ENCODE results near the gene EBPL.

The EBPL gene

DNA sequence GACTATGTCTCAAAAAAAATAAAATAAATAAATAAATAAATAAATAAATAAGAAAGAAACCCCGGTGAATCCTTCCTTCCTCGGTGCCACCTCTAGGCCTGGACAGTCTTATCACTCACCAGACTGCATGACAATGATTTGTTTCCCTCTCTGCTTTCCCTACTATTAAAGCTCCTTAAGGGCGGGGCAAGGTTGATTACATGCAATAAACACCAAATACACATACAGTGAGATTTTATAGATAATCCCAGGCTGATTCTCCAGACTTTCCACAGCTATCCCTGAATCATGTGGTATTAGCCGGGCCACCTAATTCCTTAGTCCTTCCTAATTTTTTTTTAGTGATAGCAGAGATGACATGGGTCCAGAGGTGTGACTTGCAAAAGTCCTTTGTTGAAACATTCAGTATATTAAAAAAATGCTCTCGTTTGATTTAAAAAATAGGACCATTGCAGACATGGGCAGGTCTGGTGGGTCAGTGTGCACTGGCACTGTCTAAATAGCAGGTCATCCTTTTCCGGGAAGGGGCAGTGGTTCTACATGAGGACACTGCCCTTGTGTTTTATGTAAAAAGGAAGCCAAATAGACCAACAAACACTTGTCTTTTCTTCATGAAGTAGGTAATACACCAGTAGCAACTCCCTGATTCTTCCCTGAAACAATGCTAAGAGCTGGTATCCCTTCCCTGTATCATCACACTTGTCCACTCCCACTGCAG is 14.5 kb downstream of the EBPL start:
- DNase-seq (ENCODE audit: low spot score) = no peak

DNA sequence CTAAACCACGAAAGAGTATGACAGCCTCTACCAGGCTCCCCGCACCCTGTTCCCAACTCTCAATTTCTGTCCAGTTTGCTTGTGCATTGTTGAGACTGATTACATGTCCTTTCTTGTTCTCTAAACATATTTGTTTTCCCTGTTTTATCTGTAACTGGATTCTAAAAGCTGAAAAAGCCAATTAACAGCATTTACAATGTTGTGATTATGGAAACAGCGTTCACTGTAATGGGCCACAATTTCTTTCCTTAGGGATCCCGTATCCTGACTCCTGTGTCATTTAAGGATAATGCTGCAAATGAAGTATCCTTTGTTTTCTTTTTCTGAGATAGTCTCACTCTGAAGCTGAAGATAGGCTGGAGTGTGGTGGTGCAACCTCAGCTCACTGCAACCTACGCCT is 20.5 kb downstream of the EBPL start:
- DNase-seq (ENCODE audit: low spot score) = no peak

DNA sequence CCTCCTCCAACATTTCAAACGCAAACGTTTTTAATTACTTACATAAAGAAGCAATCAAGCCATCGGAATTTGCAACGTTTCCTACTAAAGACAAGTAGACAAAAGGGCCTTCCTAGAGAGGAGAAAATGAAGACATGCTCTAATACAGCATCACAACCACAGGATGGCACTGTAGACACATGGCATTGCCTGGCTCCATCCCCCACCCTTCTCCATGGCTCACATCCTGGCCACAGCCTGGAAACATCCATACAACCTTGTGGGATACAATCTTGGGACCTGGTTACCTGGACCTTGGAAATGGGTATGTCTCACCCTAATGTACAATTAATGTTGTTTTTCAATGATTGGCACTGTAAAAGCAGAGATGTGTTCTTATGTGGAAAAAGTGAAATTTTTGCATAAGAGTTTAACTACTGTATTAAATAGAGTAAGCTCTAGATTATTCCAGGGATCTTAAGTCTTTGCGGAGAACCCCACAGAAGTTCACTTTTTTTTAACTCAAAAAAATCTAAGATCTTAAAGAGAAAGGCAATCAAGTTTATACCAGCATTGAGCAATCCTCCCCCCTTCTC is 21.5 kb downstream of the EBPL start:
- peak; percentile 81 for DNase-seq (ENCODE audit: low spot score)

DNA sequence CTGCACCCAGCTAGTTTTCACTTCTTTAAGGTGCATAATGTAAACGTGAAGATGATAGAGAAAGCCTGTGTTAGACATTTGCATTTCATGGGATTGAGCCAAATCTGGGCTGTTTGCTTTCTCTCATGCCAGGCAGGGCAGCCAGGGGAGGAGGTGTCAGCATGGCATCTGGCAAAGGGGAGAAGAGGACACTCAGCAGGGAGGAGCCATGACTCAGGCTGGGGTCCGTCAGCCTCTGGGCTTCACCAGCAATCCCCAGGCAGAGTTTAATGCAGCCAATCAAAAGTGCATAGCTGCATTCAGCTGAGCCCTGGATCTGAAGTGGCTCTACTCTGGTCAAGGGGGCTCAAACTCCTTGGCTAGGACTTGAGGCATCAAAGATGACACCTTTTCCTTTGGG is 23.5 kb downstream of the EBPL start:
- no peak for DNase-seq (ENCODE audit: low spot score)

DNA sequence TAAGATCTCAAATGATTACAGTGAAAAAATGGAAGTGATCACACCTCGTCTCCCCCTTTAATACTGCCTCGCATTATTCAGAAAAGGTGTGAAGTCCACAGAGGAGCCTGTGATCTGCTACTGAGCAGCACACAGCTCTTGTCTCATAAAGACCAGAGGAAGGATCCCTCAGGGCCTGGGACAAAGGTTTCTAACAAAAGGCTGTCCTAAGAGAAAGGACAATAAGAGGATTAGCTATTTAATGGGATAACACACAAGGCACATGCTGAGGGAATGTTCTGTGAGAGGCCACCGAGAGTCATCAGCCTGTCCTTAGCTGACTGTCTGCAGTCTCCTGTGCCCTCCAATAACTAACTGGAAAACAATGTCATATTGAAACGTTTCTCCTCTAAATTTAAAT is 26.7 kb downstream of the EBPL start:
- DNase-seq (ENCODE audit: low spot score) = no peak

DNA sequence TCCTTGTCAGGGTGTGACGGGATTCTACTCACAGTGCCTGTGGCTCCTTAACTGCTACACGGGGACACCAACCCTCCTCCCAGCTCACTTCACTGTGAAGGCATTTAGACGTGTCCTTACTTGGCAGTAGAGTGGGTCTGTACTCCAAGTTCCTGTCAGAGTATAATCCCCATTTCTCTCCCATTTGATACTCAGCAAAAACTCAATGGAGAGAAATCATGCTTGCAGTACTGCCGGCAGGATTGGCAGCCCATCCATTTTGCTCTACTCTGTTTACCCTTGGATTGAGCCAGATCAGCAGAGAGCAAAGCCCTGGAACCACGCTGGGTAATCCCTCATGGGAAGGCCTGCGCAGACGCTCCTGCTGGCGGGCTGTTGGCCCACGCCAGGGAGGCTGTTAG is 34.0 kb downstream of the EBPL start:
- no peak for DNase-seq (ENCODE audit: low spot score)

DNA sequence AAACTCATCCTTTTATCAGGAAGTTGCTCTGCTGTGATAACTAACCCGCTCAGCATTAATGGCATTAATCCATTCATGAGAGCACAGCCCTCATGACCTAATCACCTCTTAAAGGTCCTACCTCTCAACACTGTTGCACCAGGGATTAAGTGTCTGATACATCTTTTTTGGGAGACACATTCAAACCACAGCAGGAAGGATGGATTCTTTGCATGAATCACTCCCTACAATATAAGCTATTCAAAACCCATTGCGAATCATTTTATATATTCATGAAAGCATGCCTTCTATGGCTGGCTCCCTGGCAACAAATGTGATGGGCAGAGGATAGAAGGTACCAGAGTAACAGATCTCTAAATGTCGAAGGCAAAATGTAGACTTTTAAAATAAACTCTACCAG is 35.4 kb downstream of the EBPL start:
- DNase-seq (ENCODE audit: low spot score) = no peak

DNA sequence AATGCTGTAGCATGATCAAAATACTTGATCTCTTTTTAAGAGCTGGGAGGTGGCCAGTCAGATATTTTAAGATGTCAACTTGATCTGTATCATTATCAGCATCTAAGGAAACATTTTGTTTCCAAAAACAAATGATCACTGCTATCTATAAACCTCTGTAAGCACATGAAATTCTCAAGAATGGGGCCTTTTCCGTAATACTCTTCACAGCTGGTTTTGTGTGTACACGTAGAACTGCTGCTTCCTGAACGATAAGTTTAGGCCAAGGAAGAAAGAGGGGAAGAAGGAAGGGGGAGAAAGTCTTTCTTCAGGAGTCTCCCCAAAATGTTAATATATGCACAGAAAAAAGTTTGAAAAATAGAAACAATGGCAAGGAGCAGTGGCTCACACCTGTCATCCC is 37.3 kb downstream of the EBPL start:
- no peak for DNase-seq (ENCODE audit: low spot score)

DNA sequence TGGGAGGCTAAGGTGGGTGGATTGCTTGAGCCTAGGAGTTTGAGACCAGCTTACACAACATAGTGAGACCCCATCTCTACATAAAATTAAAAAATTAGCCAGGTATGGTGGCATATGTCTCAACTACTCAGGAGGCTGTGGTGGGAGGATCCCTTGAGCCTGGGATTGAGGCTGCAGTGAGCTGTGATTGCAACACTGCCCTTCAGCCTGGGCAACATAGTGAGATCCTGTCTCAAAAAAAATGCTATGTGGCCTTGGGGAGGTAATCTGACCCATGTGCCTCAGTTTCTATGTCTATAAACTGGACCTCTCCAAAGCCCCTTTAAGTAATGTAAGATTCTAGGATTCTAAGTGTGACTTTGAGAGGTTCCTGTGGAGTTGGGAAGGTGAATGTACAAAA is 37.8 kb downstream of the EBPL start:
- DNase-seq (ENCODE audit: low spot score) = no peak

DNA sequence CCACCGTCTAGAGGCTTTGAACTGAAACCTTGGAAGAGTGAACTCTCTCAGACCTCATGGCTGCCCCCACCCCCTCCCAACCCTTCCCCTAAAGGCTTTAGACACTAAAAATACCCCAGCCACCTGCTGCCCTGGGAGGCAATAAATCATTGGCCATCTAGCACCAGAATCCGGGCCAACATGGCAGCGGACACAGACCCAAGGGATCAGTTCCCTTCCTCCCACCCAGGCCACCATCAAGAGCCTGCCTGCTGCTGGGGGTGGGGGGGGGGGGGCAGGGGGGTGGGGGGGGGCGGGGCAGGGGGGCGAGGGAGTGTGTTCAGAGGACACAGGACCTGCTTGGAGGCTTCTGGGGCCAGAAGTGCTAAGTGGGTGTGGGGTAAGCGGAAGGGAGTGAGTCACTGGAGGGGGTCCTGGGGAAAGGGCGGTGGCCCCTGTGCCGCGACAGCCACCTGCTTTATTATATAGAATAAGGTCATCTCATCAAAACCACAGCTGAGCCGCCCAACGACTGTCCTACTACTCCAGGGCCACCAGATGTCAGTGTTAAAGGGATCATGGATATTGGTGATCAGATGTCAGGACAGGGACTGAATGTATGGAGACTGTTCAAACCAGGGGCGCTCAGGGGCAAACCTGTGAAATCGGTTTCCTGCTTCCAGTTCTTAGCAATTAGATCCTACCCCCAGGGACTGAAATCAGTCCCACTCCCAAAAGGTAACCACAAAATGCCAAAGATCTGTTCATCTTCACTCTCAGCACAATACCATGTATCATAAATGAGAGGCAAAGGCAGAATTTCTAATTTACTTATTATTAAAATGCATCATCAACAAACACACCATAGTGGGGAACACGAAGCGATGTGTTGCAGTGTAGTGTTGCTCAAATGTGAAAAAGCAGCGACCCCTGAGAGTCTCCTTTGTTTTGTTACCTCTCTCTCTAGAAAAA is 38.7 kb downstream of the EBPL start:
- no peak for DNase-seq (ENCODE audit: low spot score)

DNA sequence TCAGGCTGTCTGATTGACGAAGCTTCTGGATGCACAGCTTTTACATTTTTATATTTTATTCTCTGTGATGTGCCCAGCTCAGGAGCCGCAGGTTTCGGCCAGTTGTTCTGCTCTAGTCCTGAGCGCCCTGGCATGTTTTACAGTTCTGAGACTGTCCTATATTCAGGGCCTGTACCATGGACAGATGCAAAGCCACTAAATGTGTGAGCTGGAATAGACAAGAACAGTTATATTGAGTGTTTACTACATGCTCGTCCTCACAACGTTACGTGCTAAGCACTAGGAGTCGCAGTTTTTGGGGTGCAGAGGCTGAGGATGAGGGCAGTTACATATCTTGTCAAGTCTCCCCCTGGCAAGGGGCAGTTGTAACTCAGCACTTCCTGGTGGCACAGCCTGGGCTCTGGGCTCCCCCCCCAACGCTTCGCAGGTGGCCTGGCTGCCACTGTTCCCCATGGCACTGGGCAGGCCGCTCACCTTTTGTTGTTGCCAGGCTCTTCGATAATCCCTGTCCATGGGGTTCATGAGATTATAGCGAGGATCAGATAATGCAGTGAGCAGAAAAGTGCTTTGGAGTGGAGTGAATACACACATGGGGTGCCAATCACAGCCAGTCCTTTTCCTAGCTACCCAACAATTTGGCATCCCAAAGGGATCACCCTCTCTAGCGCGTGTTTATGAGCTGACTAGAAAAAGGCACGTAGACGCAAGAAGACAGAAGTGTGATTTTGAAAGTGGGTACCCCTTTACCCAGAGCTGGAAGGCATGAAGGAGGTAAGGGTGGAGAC is 39.5 kb downstream of the EBPL start:
- DNase-seq (ENCODE audit: low spot score) = no peak

DNA sequence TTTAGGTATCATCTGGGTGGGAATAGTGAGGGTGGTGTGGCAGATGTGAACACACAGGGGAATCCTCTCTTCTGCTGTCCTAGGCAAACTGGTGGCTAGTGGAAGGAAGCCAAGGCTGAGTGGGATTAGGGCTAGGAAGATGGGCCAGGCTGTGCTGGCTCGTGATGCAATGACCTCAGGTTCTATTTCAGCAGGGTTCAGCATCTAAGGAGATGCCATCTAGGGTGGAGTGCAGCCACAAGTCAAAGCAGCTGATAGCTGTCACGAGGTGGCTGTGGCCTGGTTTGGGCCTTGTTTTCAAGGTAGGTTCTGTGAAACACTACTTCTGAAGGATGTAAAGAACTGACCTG is 41.3 kb downstream of the EBPL start:
- no peak for DNase-seq (ENCODE audit: low spot score)

DNA sequence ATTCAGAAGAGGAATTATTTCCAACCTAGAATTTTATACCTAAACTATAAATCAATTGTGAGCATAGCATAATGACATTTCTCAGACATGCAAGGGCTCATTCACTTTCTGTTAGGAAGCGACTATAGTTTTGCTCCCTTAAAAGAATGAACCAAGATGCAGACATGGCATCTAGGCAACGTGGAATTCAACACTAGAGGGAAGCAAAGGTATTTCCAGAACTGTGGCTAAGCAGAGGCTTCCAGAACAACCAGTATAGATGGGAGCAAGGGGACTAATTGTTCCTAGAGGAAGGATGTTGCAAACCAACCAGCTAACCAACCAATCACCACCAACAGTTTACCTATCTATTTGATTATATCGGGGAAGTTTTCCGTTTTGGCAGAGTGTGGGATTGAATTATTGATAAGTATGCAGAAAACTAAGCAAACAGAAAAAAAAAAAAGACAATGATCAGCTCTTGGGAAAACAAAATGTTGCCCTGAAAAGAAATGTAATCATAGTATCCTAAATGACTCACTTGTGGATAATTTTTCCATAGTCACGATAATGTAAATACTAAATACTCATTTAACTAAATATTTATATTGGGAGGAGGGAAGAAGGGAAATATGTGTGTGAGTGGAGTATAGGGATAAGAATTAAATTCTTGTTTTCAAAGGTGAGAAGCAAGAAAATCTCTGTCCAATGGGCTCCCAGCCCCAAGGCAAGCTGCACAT is 41.9 kb downstream of the EBPL start:
- no peak for DNase-seq (ENCODE audit: low spot score)

DNA sequence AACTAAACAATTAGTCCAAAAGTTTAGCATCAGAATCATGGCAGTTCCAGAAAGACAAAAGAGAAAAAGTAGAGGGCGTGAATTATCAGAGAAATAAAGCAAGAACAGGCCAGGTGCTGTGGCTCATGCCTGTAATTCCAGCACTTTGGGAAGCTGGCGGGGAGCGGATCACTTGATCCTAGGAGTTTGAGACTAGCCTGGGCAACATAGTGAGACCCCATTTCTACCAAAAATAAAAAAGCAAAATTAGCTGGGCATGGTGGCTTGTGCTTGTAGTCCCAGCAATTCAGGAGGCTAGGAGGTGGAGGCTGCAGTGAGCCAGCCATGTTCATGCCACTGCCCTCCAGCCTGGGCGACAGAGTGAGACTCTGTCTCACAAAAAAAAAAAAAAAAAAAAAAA is 44.6 kb downstream of the EBPL start:
- no peak for DNase-seq (ENCODE audit: low spot score)

DNA sequence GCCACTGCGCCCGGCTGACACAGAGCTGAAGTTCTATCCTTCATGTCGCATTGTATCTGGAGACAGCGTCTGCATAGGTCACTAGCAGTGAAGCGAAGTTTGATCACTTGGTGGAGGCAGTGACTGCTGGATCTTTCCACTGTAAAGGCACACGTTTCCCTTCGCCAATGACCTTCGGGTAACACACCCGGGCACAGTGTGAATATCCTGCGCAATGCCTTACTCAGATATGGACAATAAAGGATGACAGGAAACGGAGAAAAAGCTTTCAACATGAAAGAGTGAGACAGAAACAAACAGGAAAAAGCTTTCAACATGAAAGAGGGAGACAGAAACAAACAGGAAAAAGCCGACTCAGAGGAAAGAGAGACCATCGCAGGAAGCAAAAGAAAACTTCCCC is 45.8 kb downstream of the EBPL start:
- no peak for DNase-seq (ENCODE audit: low spot score)

DNA sequence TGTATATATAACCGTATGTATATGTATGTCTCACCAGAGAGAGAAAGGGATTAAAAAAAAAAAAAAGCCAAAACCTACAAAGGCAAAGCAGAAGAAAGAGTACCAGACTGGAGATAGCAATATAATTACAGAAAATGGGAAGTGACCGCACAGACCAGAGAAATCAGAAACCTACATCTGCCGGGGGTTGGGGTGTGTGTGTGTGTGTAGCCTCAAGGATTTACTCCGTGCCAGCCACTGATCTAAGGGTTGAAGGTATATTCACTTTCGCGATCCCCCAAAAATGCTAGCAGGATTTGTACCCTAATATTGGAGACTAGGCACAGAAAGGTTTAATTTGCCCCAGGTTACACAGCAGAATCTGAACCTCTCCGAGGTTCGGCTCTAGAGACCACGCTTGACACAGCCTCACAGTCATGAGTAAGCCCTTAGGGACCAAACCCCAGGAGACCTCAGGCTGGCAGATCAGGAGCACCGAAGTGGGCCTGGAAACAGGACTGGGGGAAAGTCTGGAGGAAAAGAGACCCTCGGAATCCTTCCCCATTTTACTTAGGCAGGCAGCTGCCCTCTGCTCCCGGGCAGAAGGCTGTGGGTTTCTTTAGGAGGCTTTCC is 48.1 kb downstream of the EBPL start:
- no peak for DNase-seq (ENCODE audit: low spot score)

DNA sequence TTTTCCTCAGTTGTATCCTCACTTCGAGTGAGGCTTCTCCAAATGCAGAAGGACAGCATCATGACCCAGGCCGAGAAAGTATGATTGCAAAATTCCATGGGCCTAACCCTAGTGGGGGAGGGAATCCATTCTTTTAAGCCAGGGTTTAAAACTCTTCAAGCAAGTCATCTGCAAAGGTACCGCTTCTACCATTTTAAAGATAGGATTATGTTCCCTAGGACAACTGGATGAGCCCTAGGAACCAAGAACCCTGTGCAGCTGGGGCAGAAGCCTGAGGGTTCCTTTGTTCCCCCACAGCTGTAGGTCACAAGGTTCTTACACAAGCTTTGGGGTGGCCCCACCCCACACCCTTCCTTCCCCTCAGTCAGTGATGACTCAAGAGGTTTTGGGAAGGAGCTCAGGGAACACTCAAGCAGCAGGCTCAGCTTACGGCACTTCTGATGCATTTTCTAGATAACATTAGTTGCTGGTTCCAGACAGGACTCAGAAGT is 49.4 kb downstream of the EBPL start:
- peak; percentile 73 for DNase-seq (ENCODE audit: low spot score)

DNA sequence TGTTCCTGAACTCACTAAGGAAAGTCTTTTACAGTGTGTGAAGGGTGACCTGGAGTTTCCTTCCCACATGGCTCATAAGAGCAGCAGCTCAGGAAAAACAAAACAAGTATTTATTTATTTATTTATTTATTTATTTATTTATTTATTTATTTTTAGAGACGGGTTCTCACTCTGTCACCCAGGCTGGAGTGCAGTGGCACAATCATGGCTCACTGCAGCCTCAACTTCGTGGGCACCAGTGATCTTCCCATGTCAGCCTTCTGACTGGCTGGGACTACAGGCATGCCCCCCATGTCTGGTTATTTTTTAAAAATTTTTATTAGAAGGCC is 52.6 kb downstream of the EBPL start:
- DNase-seq (ENCODE audit: low spot score) = no peak

DNA sequence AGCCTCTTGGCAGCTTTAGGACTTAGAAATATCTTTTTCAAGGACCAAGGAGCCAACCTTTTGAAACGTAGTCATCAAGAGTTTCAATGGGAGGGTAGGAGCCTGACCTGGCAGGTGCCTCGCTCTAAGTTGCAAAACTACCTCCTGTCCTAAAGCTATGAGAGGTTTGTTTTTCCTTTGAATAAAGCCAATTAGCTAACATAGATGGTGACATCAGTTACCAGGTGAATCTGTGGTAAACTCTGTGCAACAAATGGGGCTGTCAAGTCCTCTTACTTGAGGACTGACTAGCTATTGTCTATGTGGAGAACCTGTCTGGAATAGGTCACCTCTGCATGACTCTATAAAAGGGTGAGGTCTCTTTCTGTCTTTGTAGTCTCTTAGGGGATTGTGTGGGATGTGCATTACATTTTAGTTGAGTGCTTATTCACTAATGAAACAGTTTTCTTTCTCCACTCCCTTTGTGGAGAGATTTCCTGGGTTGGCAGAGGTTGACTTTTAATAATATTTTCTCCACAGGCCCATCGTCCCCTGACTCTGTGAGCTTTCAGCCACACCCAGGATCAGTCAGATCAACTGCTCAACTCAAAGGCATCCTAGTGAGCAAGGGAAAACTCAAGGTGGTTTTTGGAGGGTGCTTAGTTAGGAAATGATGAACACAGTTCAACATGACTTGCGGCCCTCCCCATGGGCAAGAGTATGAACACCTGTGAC is 53.1 kb downstream of the EBPL start:
- DNase-seq (ENCODE audit: low spot score) = no peak

DNA sequence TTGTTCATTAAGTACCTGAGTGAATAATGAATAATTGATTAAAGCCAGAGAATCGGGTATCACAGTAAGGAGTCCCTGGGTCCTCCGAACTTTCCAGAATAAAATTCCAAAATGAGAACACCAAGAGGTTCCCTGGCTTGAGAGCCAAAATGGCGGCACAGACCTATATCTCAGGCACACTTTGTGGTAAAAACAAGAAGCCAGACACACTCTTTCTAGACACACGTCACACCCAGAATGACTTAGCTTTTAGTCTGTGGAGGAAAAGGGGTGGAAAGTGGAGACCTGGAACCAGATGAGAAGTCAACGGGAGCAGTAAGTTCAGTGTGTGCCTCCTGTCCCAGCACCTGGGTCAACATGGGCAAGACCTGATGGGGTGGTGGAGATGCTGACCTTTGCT is 54.6 kb downstream of the EBPL start:
- no peak for DNase-seq (ENCODE audit: low spot score)

Data from pons (tissue), 1 donor.